HG03280 (cell line): ENCODE results near the gene LST1.
"Not testable (repeated sequence)": the region's sequence is repeated elsewhere in the genome, so short reads cannot be mapped to it uniquely, and the experiment has no call there.

Experiments
- ATAC-seq: cut with Tn5 transposase; IDR thresholded peaks from one replicate; pipeline ENCODE4 v1.9.1; 2021; ENCODE audit warnings: mild to moderate bottlenecking, moderate library complexity; ENCODE audit not compliant: unreplicated experiment

Gene LST1

GRCh38 chr6:31586008-31586407 is at the start of gene LST1:
LST1 (plus strand) TSS chr6:31586277; CDS start chr6:31587300, 1,023 bp downstream.
- ATAC-seq = no peak

- ATAC-seq = no peak
Measured at GRCh38 chr6:31538805-31539400, 47.2 kb upstream of the LST1 start.

- ATAC-seq = no peak
Measured at GRCh38 chr6:31540640-31541039, 45.4 kb upstream of the LST1 start.

GRCh38 chr6:31541059-31541657 is 44.9 kb upstream of the LST1 start:
- no peak for ATAC-seq

GRCh38 chr6:31541658-31542521 is 44.2 kb upstream of the LST1 start, which contains the start of gene DDX39B:
DDX39B (minus strand) TSS chr6:31542003; CDS start chr6:31540532, 1,471 bp downstream.
- ATAC-seq = peak; percentile 63

- ATAC-seq = no peak
Measured at GRCh38 chr6:31543639-31544038, 42.4 kb upstream of the LST1 start.

DNA sequence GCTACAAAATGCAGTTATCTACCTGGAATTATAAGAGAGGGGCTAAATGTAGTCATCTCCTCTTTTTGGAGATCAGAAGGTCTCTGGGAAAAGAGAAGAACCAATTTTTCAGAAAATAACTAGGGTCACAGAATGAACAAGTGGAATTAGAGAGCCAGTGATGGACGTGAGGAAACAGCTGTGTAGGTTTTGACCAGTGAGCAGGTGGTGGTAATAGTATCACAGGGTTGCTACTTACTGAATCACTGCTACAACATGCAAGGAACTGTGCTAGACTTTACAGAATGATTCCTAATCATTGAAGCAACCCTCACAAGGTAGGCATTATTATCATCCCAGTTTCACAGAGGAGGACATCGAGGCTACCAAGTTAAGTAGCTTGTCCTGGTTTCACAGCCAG is 41.4 kb upstream of the LST1 start:
- no peak for ATAC-seq

GRCh38 chr6:31545291-31545690 is 40.8 kb upstream of the LST1 start:
- ATAC-seq = no peak

GRCh38 chr6:31546339-31546957 is 39.6 kb upstream of the LST1 start, which contains the start of gene ATP6V1G2:
ATP6V1G2 (minus strand) TSS chr6:31546608; CDS start chr6:31546559, 49 bp downstream.
- ATAC-seq = peak; percentile 49

- ATAC-seq = peak; percentile 63
Measured at GRCh38 chr6:31546958-31547726, 38.9 kb upstream of the LST1 start, which contains the start of gene NFKBIL1. NFKBIL1 (plus strand) TSS chr6:31547608; CDS start chr6:31547695, 87 bp downstream.

DNA sequence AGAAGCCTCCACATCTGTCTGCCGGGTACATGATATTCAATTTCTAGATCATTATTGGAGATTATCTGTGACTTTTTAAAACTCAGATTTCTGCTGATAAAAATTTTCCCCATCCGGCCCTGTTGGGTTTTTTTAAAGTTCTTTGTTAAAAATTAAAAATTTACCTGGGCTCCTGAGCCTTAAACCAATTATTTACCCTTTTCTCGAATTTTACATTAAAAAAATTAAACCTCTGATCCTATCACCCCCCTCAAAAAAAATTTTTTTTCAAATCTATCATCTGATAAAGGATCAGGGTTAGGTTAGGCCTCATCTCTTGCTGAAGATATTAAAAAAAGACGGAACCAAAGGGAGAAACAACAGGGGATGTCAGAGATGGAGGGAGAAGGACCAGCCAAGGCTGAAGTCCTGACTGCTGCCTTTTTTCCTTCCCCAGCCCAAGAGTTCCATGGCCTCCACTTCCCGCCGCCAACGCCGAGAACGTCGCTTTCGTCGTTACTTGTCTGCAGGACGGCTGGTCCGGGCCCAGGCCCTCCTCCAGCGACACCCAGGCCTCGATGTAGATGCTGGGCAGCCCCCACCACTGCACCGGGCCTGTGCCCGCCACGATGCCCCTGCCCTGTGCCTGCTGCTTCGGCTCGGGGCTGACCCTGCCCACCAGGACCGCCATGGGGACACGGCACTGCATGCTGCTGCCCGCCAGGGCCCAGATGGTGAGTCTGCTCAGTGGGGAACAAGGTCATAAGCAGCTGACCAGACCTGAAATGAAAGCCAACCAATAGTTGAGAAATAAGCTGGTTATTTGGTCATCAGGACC is 38.1 kb upstream of the LST1 start:
- ATAC-seq = no peak

DNA sequence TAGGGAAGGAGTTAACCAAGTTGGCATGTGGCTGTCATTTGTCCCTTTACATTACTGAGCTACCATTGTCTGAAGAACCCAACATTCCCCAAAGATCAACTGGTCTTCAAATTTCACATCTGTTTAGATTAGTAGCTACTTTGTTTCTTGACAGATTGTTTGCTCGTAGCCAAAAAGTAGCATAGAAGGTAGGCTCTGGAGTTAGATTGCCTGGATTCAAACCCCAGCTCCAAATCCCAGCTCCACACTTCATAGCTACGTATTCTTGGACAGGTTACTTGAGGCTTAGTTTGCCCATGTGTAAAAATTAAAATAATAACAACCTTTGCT is 37.6 kb upstream of the LST1 start:
- ATAC-seq = no peak

- not testable (repeated sequence) for ATAC-seq
Measured at GRCh38 chr6:31551371-31551770, 34.7 kb upstream of the LST1 start.

- no peak for ATAC-seq
Measured at GRCh38 chr6:31556307-31556706, 29.8 kb upstream of the LST1 start.

DNA sequence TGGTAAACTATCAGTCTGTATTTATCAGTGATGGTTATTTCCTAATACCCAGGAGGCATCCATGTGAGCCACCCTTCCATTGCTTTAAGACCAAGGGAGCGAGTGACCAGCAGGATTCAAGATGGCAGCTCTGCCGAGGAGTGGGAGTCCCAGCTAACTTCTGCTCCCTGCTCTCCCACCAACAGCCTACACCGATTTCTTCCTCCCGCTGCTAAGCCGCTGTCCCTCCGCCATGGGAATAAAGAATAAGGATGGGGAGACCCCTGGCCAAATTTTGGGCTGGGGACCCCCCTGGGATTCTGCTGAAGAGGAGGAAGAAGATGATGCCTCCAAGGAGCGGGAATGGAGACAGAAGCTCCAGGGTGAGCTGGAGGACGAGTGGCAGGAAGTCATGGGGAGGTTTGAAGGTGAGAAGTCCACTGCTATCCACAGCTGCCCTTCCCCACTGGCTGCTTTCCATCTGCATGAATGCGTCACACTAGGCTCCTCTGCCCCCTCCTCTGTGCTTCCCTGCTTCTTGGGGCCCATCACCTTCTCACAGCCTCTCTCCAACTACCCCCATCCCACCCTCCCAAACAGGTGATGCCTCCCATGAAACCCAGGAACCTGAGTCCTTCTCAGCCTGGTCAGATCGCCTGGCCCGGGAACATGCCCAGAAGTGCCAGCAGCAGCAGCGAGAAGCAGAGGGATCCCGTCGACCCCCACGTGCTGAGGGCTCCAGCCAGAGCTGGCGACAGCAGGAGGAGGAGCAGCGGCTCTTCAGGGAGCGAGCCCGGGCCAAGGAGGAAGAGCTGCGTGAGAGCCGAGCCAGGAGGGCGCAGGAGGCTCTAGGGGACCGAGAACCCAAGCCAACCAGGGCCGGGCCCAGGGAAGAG is 28.4 kb upstream of the LST1 start:
- ATAC-seq = no peak

DNA sequence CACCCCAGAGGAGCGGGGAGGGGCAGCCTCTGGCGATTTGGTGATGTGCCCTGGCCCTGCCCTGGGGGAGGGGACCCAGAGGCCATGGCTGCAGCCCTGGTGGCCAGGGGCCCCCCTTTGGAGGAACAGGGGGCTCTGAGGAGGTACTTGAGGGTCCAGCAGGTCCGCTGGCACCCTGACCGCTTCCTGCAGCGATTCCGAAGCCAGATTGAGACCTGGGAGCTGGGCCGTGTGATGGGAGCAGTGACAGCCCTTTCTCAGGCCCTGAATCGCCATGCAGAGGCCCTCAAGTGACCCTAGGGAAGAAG is 27.8 kb upstream of the LST1 start:
- ATAC-seq = no peak

DNA sequence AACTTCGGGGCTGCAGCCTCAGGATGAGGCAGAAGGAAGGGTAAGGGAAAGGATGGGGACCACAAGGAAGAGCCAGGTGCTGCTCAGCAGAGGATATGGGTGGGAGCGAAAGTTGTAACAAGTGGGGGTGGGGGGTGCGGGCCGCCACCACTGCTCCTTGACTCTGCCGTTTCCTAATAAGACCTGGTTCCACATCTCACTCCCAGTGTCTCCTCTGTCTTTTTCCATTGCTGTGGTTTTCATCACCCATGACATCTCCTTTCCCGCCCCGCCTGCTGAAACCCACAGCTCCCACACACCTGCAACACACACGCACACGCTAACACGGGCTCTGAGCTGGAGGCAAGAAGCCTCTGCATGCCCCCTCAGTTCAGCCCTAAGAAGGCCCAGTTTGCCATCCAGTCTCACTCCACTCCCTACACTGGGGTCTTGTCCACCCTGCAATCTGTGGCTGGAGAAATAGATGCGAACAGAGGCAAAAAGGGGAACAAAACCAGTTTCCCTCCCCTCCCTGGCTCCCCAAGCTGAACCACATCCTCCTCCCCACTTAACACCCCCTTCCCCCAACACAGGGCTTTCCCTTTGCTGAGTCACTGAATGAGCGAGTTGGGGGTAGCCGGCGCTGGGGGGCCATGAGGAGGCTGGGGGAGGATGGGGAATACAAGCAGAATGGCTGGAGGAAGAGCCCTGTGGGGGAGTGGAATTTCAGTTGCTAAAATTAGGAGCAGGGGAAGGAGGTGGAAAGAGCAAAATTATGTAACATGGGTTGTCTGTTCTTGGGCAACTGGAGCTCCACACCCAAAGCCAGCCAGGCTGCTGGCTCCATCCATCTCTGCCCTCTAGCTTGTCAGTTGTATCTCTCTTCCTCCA is 27.2 kb upstream of the LST1 start:
- ATAC-seq = no peak

GRCh38 chr6:31559606-31559957 is 26.5 kb upstream of the LST1 start:
- no peak for ATAC-seq
